Endodermal cell (in vitro differentiated cells): ENCODE results near the gene ANKFY1. TPM values are rescaled to one million over a fixed set of nuclear protein-coding genes. Genes with fewer than 3 reads are reported as not detected.
A peak's percentile ranks its signal among the peaks of the same experiment; 100 is the strongest.

ENCODE experiments used
- DNase-seq: peaks from one replicate; pipeline ENCODE4 v3.0.0-alpha.2; 2017
- H3K27ac ChIP-seq: 2 replicates; pipeline ENCODE4 v1.5.1; 2013; ENCODE audit warnings: mild to moderate bottlenecking, low read depth, low read length, moderate library complexity
- H3K27me3 ChIP-seq: 2 replicates; pipeline ENCODE4 v1.6.1; 2013; ENCODE audit warnings: mild to moderate bottlenecking, low read length, moderate library complexity; ENCODE audit not compliant: insufficient read depth, control insufficient read depth, poor library complexity, severe bottlenecking
- H3K36me3 ChIP-seq: 2 replicates; pipeline ENCODE4 v1.7.0; 2013; ENCODE audit warnings: mild to moderate bottlenecking, low read length, moderate library complexity; ENCODE audit not compliant: control insufficient read depth, insufficient read depth
- H3K4me1 ChIP-seq: one replicate; pipeline ENCODE4 v1.7.0; 2013; ENCODE audit warnings: low read length; ENCODE audit not compliant: control insufficient read depth, insufficient read depth
- H3K4me3 ChIP-seq: 2 replicates; pipeline ENCODE4 v1.5.1; 2013; ENCODE audit warnings: mild to moderate bottlenecking, low read length, moderate library complexity
- H3K9ac ChIP-seq: 2 replicates; pipeline ENCODE4 v1.6.1; 2013; ENCODE audit warnings: mild to moderate bottlenecking, low read length, moderate library complexity; ENCODE audit not compliant: poor library complexity, severe bottlenecking; ENCODE audit errors: extremely low read depth
- H3K9me3 ChIP-seq: 2 replicates; pipeline ENCODE4 v1.6.1; 2013; ENCODE audit warnings: mild to moderate bottlenecking, low read length, moderate library complexity; ENCODE audit not compliant: control insufficient read depth
- H3K27ac Mint-ChIP-seq: 2 replicates; pipeline ENCODE4 v1.8.0; 2020; ENCODE audit warnings: mixed read lengths
- H3K27me3 Mint-ChIP-seq: 2 replicates; pipeline ENCODE4 v1.8.0; 2021; ENCODE audit warnings: mild to moderate bottlenecking, mixed read lengths; ENCODE audit not compliant: insufficient read depth
- H3K36me3 Mint-ChIP-seq: 2 replicates; pipeline ENCODE4 v1.8.0; 2020; ENCODE audit warnings: low read depth, mixed read lengths
- H3K4me1 Mint-ChIP-seq: 2 replicates; pipeline ENCODE4 v1.8.0; 2020; ENCODE audit warnings: mixed read lengths
- H3K4me3 Mint-ChIP-seq: 2 replicates; pipeline ENCODE4 v1.8.0; 2020; ENCODE audit warnings: mild to moderate bottlenecking, moderate library complexity, mixed read lengths
- H3K9me3 Mint-ChIP-seq: 2 replicates; pipeline ENCODE4 v1.8.0; 2020; ENCODE audit warnings: mild to moderate bottlenecking, mixed read lengths
- WGBS, 2 experiments: methylation state at CpG; one replicate each; pipeline versions ENCODE4 v1.1.5 to v1.1.7; 2013; ENCODE audit warnings: missing lambda C conversion rate in 2 of 2, mixed read lengths in 1 of 2; ENCODE audit not compliant: insufficient coverage in 1 of 2, insufficient read length in 1 of 2; 5-methylcytosine and 5-hydroxymethylcytosine counted together
- total RNA-seq, 2 donors: library from RNA; stranded (reverse); fragmentation: NEBNext Ultra II Directional in 1 of 2; extraction: Animal tissue kit (Norgen Biotek cat#: 25700) in 1 of 2; gene quantifications; 2 replicates in 1 of 2; 3 replicates in 1 of 2; pipeline ENCODE4 v1.2.1, GENCODE V29; 2021
- TF ChIP-seq, protein P1 (sequence below): fragments of 200-600 bp; sonication (generic); conservative IDR thresholded peaks from 2 replicates; pipeline ENCODE4 v1.5.0; 2021; ENCODE audit warnings: antibody characterized with exemption, mild to moderate bottlenecking

Gene ANKFY1
- total RNA-seq, 2 donors from 2014 or later = 48.0 to 62.4 TPM

DNA sequence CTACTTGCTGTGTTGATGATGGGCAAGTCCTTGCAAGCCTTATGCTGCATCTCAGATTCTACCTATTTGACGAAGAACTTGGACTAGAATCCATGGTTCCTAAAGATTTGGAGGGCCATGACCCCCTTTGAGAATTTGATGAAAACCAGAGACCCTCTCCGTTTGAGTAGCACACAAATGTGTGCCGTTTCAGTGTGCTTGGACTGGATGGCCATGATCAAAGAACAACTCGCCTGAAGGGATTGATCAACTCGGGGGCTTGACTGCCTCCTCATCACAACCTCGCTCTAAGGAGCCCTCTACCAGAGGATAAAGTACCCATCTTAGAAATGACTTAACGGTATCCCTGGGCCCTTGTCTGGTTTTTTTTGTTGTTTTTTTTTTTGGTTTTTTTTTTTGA, 2.8 kb upstream of the ANKFY1 start:
- H3K9ac ChIP-seq = no peak overlapping the region
- H3K4me3 ChIP-seq = no peak overlapping the region
- Mint-ChIP-seq H3K36me3 (peaks cover 43% of the 10 kb centered on the region), H3K9me3 (no peaks in the 10 kb centered on the region), H3K4me1 (peaks cover 16% of the 10 kb centered on the region), H3K27ac (no peak overlapping the region), H3K27me3 (no peaks in the 10 kb centered on the region), H3K4me3 (no peak overlapping the region)
- H3K4me1 ChIP-seq = no peaks in the 10 kb centered on the region
- no peak overlapping the region for H3K27ac ChIP-seq
- WGBS, 2 experiments = 94 to 100% methylated on average over 1 to 6 of the region's 7 CpGs
- TF ChIP-seq, protein P1, sequence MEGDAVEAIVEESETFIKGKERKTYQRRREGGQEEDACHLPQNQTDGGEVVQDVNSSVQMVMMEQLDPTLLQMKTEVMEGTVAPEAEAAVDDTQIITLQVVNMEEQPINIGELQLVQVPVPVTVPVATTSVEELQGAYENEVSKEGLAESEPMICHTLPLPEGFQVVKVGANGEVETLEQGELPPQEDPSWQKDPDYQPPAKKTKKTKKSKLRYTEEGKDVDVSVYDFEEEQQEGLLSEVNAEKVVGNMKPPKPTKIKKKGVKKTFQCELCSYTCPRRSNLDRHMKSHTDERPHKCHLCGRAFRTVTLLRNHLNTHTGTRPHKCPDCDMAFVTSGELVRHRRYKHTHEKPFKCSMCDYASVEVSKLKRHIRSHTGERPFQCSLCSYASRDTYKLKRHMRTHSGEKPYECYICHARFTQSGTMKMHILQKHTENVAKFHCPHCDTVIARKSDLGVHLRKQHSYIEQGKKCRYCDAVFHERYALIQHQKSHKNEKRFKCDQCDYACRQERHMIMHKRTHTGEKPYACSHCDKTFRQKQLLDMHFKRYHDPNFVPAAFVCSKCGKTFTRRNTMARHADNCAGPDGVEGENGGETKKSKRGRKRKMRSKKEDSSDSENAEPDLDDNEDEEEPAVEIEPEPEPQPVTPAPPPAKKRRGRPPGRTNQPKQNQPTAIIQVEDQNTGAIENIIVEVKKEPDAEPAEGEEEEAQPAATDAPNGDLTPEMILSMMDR = no peak
- H3K9me3 ChIP-seq = no peaks in the 10 kb centered on the region
- peaks cover 49% of the 10 kb centered on the region for H3K36me3 ChIP-seq
- peak; percentile 39 for DNase-seq
- H3K27me3 ChIP-seq = no peaks in the 10 kb centered on the region

DNA sequence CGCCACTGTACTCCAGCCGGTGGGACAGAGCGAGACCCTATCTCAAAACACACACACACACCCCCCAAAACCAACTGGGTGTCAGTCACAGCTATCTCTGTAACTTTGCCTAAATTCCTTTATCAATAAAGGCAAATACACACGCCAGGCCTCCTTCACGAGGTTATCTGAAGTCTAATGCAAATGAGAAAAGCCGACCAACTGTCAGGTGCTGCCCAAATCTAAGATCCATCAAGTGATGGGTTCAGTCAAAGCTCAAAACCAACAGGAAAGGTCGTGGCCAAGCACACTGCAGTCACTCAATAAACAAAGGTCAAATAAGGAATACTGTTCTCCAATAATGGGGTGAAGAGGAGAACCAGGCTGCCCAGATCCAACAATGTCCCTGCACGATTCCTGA, 1.1 kb downstream of the ANKFY1 start:
- Histone ChIP-seq H3K27me3 (no peaks in the 10 kb centered on the region), H3K9me3 (peaks cover 27% of the 10 kb centered on the region), H3K9ac (peak overlapping the region; percentile 85), H3K36me3 (peaks cover 35% of the 10 kb centered on the region), H3K27ac (no peak overlapping the region), H3K4me3 (peak overlapping the region; percentile 90), H3K4me1 (no peaks in the 10 kb centered on the region)
- Mint-ChIP-seq H3K36me3 (peaks cover 39% of the 10 kb centered on the region), H3K27me3 (no peaks in the 10 kb centered on the region), H3K4me1 (peaks cover 18% of the 10 kb centered on the region), H3K4me3 (peak overlapping the region; percentile 74), H3K9me3 (peaks cover 21% of the 10 kb centered on the region), H3K27ac (peak overlapping the region; percentile 22)
- DNase-seq = peak; percentile 46
- TF ChIP-seq, protein P1 = no peak
- 50 to 56% methylated on average over 5 to 8 of the region's 8 CpGs for WGBS, 2 experiments

DNA sequence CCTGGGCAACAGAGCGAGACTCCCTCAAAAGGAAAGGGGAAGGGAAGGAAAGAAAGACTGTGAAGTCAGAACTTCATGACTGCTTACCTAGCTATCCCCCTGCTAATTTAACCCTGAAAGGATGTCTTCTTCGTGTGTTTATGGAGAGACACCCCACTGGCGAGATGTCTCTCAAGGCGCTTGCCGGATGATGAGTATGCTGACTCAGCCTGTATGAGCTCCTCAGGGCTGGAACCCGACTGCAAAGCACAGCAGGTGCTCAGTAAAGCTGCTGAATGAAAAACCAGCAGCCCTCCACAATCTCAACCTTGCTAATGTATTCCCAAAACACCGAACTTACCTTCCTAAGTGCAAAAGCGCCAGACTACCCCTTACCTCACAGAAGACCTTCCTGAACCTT, 2.3 kb downstream of the ANKFY1 start:
- Histone ChIP-seq H3K27ac (no peak overlapping the region), H3K36me3 (peaks cover 37% of the 10 kb centered on the region), H3K9me3 (peaks cover 27% of the 10 kb centered on the region), H3K4me3 (peak overlapping the region; percentile 90), H3K27me3 (no peaks in the 10 kb centered on the region), H3K9ac (no peak overlapping the region), H3K4me1 (no peaks in the 10 kb centered on the region)
- Mint-ChIP-seq H3K27me3 (no peaks in the 10 kb centered on the region), H3K9me3 (peaks cover 21% of the 10 kb centered on the region), H3K36me3 (peaks cover 43% of the 10 kb centered on the region), H3K4me3 (peak overlapping the region; percentile 74), H3K27ac (peak overlapping the region; percentile 4), H3K4me1 (peaks cover 18% of the 10 kb centered on the region)
- WGBS, 2 experiments = 76 to 83% methylated on average over 8 of the region's 8 CpGs
- TF ChIP-seq, protein P1 = no peak
- peak; percentile 63 for DNase-seq
